ENCODE data around the gene EFCAB11. TPM values are rescaled to one million over a fixed set of nuclear protein-coding genes. Genes with fewer than 3 reads are reported as not detected.

EFCAB11 gene
- total and polyA plus RNA-seq, 2 of the 8 experiments (the other 6 are each of a cell fraction or from before 2014, with no cell fraction given), result 6.8 to 12.8 TPM

DNA sequence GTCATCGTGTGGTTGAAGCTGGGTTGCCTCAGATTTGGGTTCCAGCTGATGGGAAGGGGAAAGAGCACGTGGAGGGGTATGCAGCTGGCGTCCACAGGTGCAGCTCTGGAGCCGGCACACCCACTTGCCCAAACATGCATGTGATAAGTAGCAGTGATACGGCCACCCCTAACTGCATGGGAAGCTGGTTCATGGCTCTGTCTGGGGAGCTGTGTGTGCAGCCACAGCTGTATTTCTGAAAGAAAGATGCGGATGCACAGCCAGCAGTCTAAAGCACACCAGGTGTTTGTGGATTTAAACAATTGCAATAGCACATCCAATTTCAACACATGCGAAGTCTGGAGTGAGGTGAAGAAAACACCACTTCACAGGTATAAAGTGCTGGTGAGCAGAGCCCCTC is 181.4 kb downstream of the EFCAB11 start:
- Histone ChIP-seq H3K18ac (ENCODE audit: extremely low read depth, low read length) (no peak overlapping the region), H3K79me1 (ENCODE audit: low read depth, low read length) (no peaks in the 10 kb centered on the region), H3K9me3 (ENCODE audit: insufficient read depth in 2 of 2, low read depth in 1 of 2, low read length in 1 of 2) (no peaks in the 10 kb centered on the region), H3K4me2 (ENCODE audit: insufficient read depth in 1 of 2, low read depth in 2 of 2, low read length in 2 of 2) (peak overlapping the region; percentile 13 to 15; a peak in 2 of 4 replicates), H3K23ac (ENCODE audit: insufficient read length) (no peak overlapping the region), H3K79me2 (ENCODE audit: control insufficient read depth in 1 of 2, insufficient read depth in 2 of 2, low read length in 2 of 2) (no peaks in the 10 kb centered on the region), H3K4ac (replicated peaks; ENCODE audit: insufficient read length, low read depth, low read length) (no peak overlapping the region), H2BK15ac (ENCODE audit: low read length) (no peak overlapping the region), H3K14ac (ENCODE audit: insufficient read length) (no peak overlapping the region), H3K4me3 (ENCODE audit: extremely low read depth in 1 of 4, insufficient read depth in 2 of 4, low read depth in 3 of 4, low read length in 4 of 4) (no peak overlapping the region), H4K5ac (ENCODE audit: insufficient read length, low read depth, low read length) (no peak overlapping the region), H2AK5ac (ENCODE audit: low read depth, low read length) (no peak overlapping the region), H2BK20ac (ENCODE audit: low read length) (peak overlapping the region; percentile 62; the same call in 1 of the 2 replicates), H2BK12ac (ENCODE audit: low read depth, low read length) (peak overlapping the region; percentile 18; the same call in 1 of the 2 replicates), H3K27ac (ENCODE audit: low read depth, low read length) (no peak overlapping the region), H2BK120ac (replicated peaks; ENCODE audit: low read depth, low read length) (peak overlapping the region; percentile 27), H3K56ac (replicated peaks; ENCODE audit: insufficient read length, low read depth, low read length) (no peak overlapping the region), H2AFZ (ENCODE audit: low read length) (no peak overlapping the region), H3K23me2 (ENCODE audit: low read depth, low read length) (no peaks in the 10 kb centered on the region; the same call in 1 of the 2 replicates), H3K4me1 (replicated peaks in 1 of 4; ENCODE audit: control insufficient read depth in 3 of 4, insufficient read depth in 4 of 4, low read length in 3 of 4) (peaks cover 3 to 12% (median 9%) of the 10 kb centered on the region in 4 experiments; a peak in 6 of 7 replicates), H2BK5ac (ENCODE audit: low read depth, low read length) (peak overlapping the region; percentile 16; the same call in 1 of the 2 replicates), H3K36me3 (ENCODE audit: control insufficient read depth in 2 of 4, insufficient read depth in 4 of 4, low read length in 3 of 4) (no peaks in the 10 kb centered on the region), H4K91ac (replicated peaks; ENCODE audit: insufficient read length, low read length) (peak overlapping the region; percentile 82), H3K27me3 (replicated peaks in 1 of 4; ENCODE audit: control insufficient read depth in 3 of 4, extremely low read depth in 1 of 4, insufficient read depth in 3 of 4, low read length in 3 of 4) (no peaks in the 10 kb centered on the region), H4K8ac (ENCODE audit: extremely low read depth, insufficient read depth, low read length) (no peak overlapping the region), H4K20me1 (replicated peaks in 1 of 2; ENCODE audit: control insufficient read depth in 1 of 2, insufficient read depth in 2 of 2, low read length in 2 of 2) (no peaks in the 10 kb centered on the region), H3K9ac (replicated peaks in 1 of 4; ENCODE audit: extremely low read depth in 1 of 4, low read depth in 3 of 4, low read length in 3 of 4) (no peak overlapping the region)
- ChIA-PET CTCF (ENCODE audit: partially characterized antibody) (interaction anchor here (0.6 to 0.8 kb wide), 3 partner anchors 52 to 358 kb away, joined by 3 to 4 read pairs (median 3); no protein-coding TSS in a partner anchor), POLR2A (ENCODE audit: partially characterized antibody) (interaction anchor here (1.2 kb wide), 1 partner anchor 13 kb away, joined by 4 read pairs; no protein-coding TSS in a partner anchor)
- FAIRE-seq (no peak), DNase-seq (ENCODE audit: low read depth in 1 of 2, low spot score in 2 of 2) (no peak)
- whole genome bisulfite sequencing, 2 experiments (ENCODE audit: extremely low coverage in 1 of 2, insufficient coverage in 1 of 2, insufficient read length in 1 of 2, insufficient replicate concordance in 2 of 2, low coverage in 1 of 2, low lambda C conversion rate in 2 of 2, missing lambda C conversion rate in 1 of 2), result 82% methylated on average over 7 of the region's 7 CpGs; no CpG with 5 or more reads in 1 of the 2 experiments
- TF ChIP-seq CREB1 (IDR thresholded peaks at IDR 0.05), result no peak
- TF ChIP-seq KDM4A (IDR thresholded peaks at IDR 0.05; ENCODE audit: low read depth, low read length, severe bottlenecking), result no peak
- no peak for TF ChIP-seq SAP30 (IDR thresholded peaks at IDR 0.05; ENCODE audit: insufficient read depth, insufficient replicate concordance, low read length)
- TF ChIP-seq EP300 (IDR thresholded peaks at IDR 0.05; ENCODE audit: borderline replicate concordance in 1 of 2, low read depth in 2 of 2, low read length in 2 of 2), result no peak
- TF ChIP-seq TAF1 (IDR thresholded peaks at IDR 0.05; ENCODE audit: low read depth, low read length), result no peak
- TF ChIP-seq KDM5A (IDR thresholded peaks at IDR 0.05; ENCODE audit: low read length), result no peak
- TF ChIP-seq CHD2 (IDR thresholded peaks at IDR 0.05; ENCODE audit: low read length), result no peak
- TF ChIP-seq BCL11A (IDR thresholded peaks at IDR 0.05; ENCODE audit: low read depth in 2 of 2, low read length in 2 of 2), result no peak
- TF ChIP-seq SUZ12 (IDR thresholded peaks at IDR 0.05; ENCODE audit: low read length), result no peak
- TF ChIP-seq ZNF274 (IDR thresholded peaks at IDR 0.05; ENCODE audit: borderline replicate concordance, extremely low read depth, low read length), result no peak
- TF ChIP-seq YY1 (IDR thresholded peaks at IDR 0.05; ENCODE audit: low read depth, low read length), result no peak
- no peak for TF ChIP-seq CBX5 (IDR thresholded peaks at IDR 0.05; ENCODE audit: low read depth, low read length)
